ENCODE data around the gene IER5. TPM values are rescaled to one million over a fixed set of nuclear protein-coding genes. Genes with fewer than 3 reads are reported as not detected.

The IER5 gene
- total and polyA plus RNA-seq, 2 of the 13 experiments (the other 11 are each of a cell fraction or from before 2014, with no cell fraction given) = 2.5 to 3.5 TPM

GRCh38 chr1:181089676-181090544 is 1.4 kb downstream of the IER5 start (continued):
- TF ChIP-seq ZNF326 (CRISPR knock-in tag; IDR thresholded peaks at IDR 0.05; ENCODE audit: borderline replicate concordance) = no peak
- no peak for TF ChIP-seq MXI1 (IDR thresholded peaks at IDR 0.05; ENCODE audit: borderline replicate concordance, low read depth, low read length)
- TF ChIP-seq ZNF3 (CRISPR knock-in tag; IDR thresholded peaks at IDR 0.05) = no peak
- no peak for TF ChIP-seq ZNF33A (CRISPR knock-in tag; IDR thresholded peaks at IDR 0.05; ENCODE audit: borderline replicate concordance)
- TF ChIP-seq ZNF629 (CRISPR knock-in tag; conservative IDR thresholded peaks at IDR 0.05) = no peak
- no peak for TF ChIP-seq PRDM15 (CRISPR knock-in tag; IDR thresholded peaks at IDR 0.05)
- TF ChIP-seq ADNP (CRISPR knock-in tag; IDR thresholded peaks at IDR 0.05) = no peak
- no peak for TF ChIP-seq ZBTB43 (CRISPR knock-in tag; conservative IDR thresholded peaks at IDR 0.05)
- TF ChIP-seq GPBP1L1 (CRISPR knock-in tag; IDR thresholded peaks at IDR 0.05) = no peak
- no peak for TF ChIP-seq SRSF1 (optimal IDR thresholded peaks at IDR 0.05; ENCODE audit: low read depth, low read length)
- no peak for TF ChIP-seq NFATC3 (CRISPR knock-in tag; IDR thresholded peaks at IDR 0.05)
- no peak; the same call in 1 of the 2 replicates for TF ChIP-seq GATAD1 (CRISPR knock-in tag; IDR thresholded peaks at IDR 0.05)
- TF ChIP-seq NR1H2 (CRISPR knock-in tag; IDR thresholded peaks at IDR 0.05; ENCODE audit: borderline replicate concordance, low read depth) = no peak
- TF ChIP-seq ZMYM2 (CRISPR knock-in tag; IDR thresholded peaks at IDR 0.05) = no peak
